ENCODE data around the gene ROPN1L. TPM values are rescaled to one million over a fixed set of nuclear protein-coding genes. Genes with fewer than 3 reads are reported as not detected.

ROPN1L gene
- total and polyA plus RNA-seq, 2 of the 4 experiments (the other 2 are of a cell fraction): 0.34 to 0.36 TPM

DNA sequence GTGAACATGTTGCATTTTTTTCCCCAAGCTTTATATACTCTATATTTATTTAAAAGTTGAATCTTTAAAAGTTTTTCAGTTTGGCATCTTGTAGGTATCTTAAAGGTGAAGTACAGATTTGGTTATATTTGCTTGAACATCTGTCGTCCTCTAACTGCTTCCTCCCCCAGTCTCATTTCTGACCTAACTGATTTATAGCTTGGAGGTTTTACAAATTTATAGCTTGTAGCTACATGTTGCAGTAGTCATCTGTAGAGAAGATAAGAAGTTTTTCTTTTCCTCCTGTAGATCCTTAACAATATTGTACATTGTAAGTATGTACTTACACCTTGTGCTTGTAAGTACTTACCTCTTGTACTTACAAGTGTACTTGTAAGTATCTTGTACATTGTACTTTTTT, 31.0 kb upstream of the ROPN1L start:
- Histone ChIP-seq H3K27ac (ENCODE audit: insufficient read depth, low read length) (no peak overlapping the region), H3K4me3 (ENCODE audit: insufficient read depth, low read depth, low read length) (no peak overlapping the region), H2AK9ac (replicated peaks; ENCODE audit: low read depth, low read length, poor library complexity) (no peak overlapping the region), H3K23ac (ENCODE audit: low read depth, low read length) (no peak overlapping the region), H4K8ac (ENCODE audit: low read depth in 2 of 2, low read length in 2 of 2) (no peak overlapping the region), H4K20me1 (ENCODE audit: insufficient read depth, low read length) (no peaks in the 10 kb centered on the region), H3K79me1 (ENCODE audit: low read depth in 1 of 2, low read length in 2 of 2) (peaks cover 12 to 36% of the 10 kb centered on the region in 2 experiments), H3K14ac (replicated peaks; ENCODE audit: low read depth, low read length) (no peak overlapping the region), H3K4me2 (ENCODE audit: low read depth, low read length) (no peak overlapping the region), H2BK20ac (ENCODE audit: low read depth, low read length) (no peak overlapping the region), H4K5ac (ENCODE audit: low read depth, low read length) (no peak overlapping the region), H3K9me3 (ENCODE audit: control insufficient read depth, insufficient read depth, low read length) (no peaks in the 10 kb centered on the region), H2BK5ac (ENCODE audit: low read depth, low read length, poor library complexity, severe bottlenecking) (no peak overlapping the region), H3K9ac (ENCODE audit: low read depth, low read length) (no peak overlapping the region), H3K56ac (ENCODE audit: extremely low read depth, insufficient read depth, low read length) (no peak overlapping the region), H3K9me1 (ENCODE audit: insufficient read depth, low read length) (no peaks in the 10 kb centered on the region), H3K18ac (ENCODE audit: low read depth, low read length) (no peak overlapping the region), H2BK120ac (ENCODE audit: low read depth, low read length) (no peak overlapping the region), H2AFZ (replicated peaks; ENCODE audit: low read length, poor library complexity) (no peak overlapping the region), H3K4ac (ENCODE audit: low read depth, low read length) (no peak overlapping the region), H2BK15ac (ENCODE audit: low read depth, low read length) (no peak overlapping the region), H2AK5ac (ENCODE audit: low read depth, low read length) (no peak overlapping the region), H3K4me1 (ENCODE audit: control insufficient read depth, insufficient read depth, low read length) (no peaks in the 10 kb centered on the region), H3K36me3 (ENCODE audit: control insufficient read depth, insufficient read depth, low read length) (peaks cover 51% of the 10 kb centered on the region), H4K91ac (ENCODE audit: insufficient read depth, low read depth, low read length) (no peak overlapping the region), H3K27me3 (ENCODE audit: control insufficient read depth, insufficient read depth, low read length) (no peaks in the 10 kb centered on the region)
- no peak for ATAC-seq (ENCODE audit: low read depth)
- BruUV-seq (replicated peaks): no TSS peak
- intact Hi-C loops (cut with micrococcal nuclease) (no loop called here), in situ Hi-C loops (cut with MboI; ENCODE audit: low sequenced_read_pairs) (no loop called here), dilution Hi-C loops (cut with HindIII; ENCODE audit: low sequenced_read_pairs, unreplicated experiment) (no loop called here)
- no peak for TF ChIP-seq MAZ (IDR thresholded peaks at IDR 0.05; ENCODE audit: borderline replicate concordance, low read depth, low read length)
- TF ChIP-seq, protein P1, sequence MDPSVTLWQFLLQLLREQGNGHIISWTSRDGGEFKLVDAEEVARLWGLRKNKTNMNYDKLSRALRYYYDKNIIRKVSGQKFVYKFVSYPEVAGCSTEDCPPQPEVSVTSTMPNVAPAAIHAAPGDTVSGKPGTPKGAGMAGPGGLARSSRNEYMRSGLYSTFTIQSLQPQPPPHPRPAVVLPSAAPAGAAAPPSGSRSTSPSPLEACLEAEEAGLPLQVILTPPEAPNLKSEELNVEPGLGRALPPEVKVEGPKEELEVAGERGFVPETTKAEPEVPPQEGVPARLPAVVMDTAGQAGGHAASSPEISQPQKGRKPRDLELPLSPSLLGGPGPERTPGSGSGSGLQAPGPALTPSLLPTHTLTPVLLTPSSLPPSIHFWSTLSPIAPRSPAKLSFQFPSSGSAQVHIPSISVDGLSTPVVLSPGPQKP (IDR thresholded peaks at IDR 0.05; ENCODE audit: borderline replicate concordance, low read depth, low read length): no peak
- TF ChIP-seq MAFK (IDR thresholded peaks at IDR 0.05; ENCODE audit: low read depth, low read length): no peak
- TF ChIP-seq SMC3 (IDR thresholded peaks at IDR 0.05; ENCODE audit: low read depth, low read length): no peak
- no peak for TF ChIP-seq CHD1 (IDR thresholded peaks at IDR 0.05; ENCODE audit: low read depth, low read length)
- no peak for TF ChIP-seq FOS (IDR thresholded peaks at IDR 0.05; ENCODE audit: low read depth, low read length)
- no peak for TF ChIP-seq POLR2A (IDR thresholded peaks at IDR 0.05; ENCODE audit: low read depth, low read length)
- TF ChIP-seq, protein P2, sequence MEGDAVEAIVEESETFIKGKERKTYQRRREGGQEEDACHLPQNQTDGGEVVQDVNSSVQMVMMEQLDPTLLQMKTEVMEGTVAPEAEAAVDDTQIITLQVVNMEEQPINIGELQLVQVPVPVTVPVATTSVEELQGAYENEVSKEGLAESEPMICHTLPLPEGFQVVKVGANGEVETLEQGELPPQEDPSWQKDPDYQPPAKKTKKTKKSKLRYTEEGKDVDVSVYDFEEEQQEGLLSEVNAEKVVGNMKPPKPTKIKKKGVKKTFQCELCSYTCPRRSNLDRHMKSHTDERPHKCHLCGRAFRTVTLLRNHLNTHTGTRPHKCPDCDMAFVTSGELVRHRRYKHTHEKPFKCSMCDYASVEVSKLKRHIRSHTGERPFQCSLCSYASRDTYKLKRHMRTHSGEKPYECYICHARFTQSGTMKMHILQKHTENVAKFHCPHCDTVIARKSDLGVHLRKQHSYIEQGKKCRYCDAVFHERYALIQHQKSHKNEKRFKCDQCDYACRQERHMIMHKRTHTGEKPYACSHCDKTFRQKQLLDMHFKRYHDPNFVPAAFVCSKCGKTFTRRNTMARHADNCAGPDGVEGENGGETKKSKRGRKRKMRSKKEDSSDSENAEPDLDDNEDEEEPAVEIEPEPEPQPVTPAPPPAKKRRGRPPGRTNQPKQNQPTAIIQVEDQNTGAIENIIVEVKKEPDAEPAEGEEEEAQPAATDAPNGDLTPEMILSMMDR (conservative IDR thresholded peaks at IDR 0.05; ENCODE audit: low read depth, low read length): no peak
- TF ChIP-seq MXI1 (IDR thresholded peaks at IDR 0.05; ENCODE audit: borderline replicate concordance, low read depth, low read length): no peak
- POLR2A ChIA-PET (ENCODE audit: unreplicated experiment): no interaction called here
- CTCF ChIA-PET: interaction anchor here (1.2 kb wide), 1 partner anchor 127 kb away, joined by 4 read pairs; no protein-coding TSS in a partner anchor
- WGBS, 2 experiments (ENCODE audit: extremely low coverage in 2 of 2, insufficient read length in 1 of 2): no CpG with 5 or more reads among the region's 1 CpG
- DNase-seq: no peak
